Thoracic aorta (tissue), 2 donors: ENCODE data around the gene SCAF1. TPM values are rescaled to one million over a fixed set of nuclear protein-coding genes. Genes with fewer than 3 reads are reported as not detected.

Experiments
- ATAC-seq: fragments of 150-250 bp; one replicate; pipeline ENCODE4 v1.8.0; 2017; ENCODE audit warnings: low read depth; ENCODE audit not compliant: insufficient number of reproducible peaks, low FRiP score
- DNase-seq: peaks from one replicate; pipeline ENCODE4 v3.0.0-alpha.2; 2020; ENCODE audit warnings: low spot score
- H3K27ac ChIP-seq, 2 donors: fragments of 200-600 bp; sonication (generic); 1 replicate in 1 of 2; 2 replicates in 1 of 2; pipeline ENCODE4 v1.5.1; 2016; ENCODE audit warnings: mild to moderate bottlenecking in 2 of 2, moderate library complexity in 2 of 2
- H3K27me3 ChIP-seq: fragments of 200-600 bp; sonication (generic); replicated peaks from 2 replicates; pipeline ENCODE4 v1.6.0; 2016; ENCODE audit warnings: mild to moderate bottlenecking; ENCODE audit not compliant: insufficient read depth
- H3K36me3 ChIP-seq: fragments of 200-600 bp; sonication (generic); one replicate; pipeline ENCODE4 v1.5.1; 2016
- H3K4me1 ChIP-seq, 2 donors: fragments of 200-600 bp; sonication (generic); 1 replicate in 1 of 2; 2 replicates in 1 of 2; pipeline versions ENCODE4 v1.5.1 to v1.6.0; 2016; ENCODE audit warnings: low read depth in 2 of 2, mild to moderate bottlenecking in 1 of 2; ENCODE audit not compliant: control insufficient read depth in 1 of 2
- H3K4me3 ChIP-seq: fragments of 200-600 bp; sonication (generic); 2 replicates; pipeline ENCODE4 v1.5.1; 2016; ENCODE audit warnings: mild to moderate bottlenecking
- H3K9me3 ChIP-seq: fragments of 200-600 bp; sonication (generic); 2 replicates; pipeline ENCODE4 v1.5.1; 2016
- total RNA-seq, 2 donors: library from RNA; depleted of rRNA; stranded (reverse); fragments of >200 nt; gene quantifications; one replicate each; pipeline versions ENCODE4 v1.1.0 to v1.2.3, GENCODE V29; 2016
- TF ChIP-seq, protein P1 (sequence below): fragments of 200-600 bp; sonication (generic); IDR thresholded peaks from one replicate; pipeline ENCODE4 v1.5.1; 2019; ENCODE audit warnings: antibody characterized with exemption

SCAF1 gene
- total RNA-seq, 2 donors from 2014 or later: 27.3 to 30.6 TPM

GRCh38 chr19:49605605-49606004 lies 36.4 kb upstream of the SCAF1 start:
- H3K9me3 ChIP-seq: no peaks in the 10 kb centered on the region
- DNase-seq (no peak), ATAC-seq (no peak)
- H3K4me3 ChIP-seq: no peak overlapping the region
- no peaks in the 10 kb centered on the region for H3K4me1 ChIP-seq
- H3K36me3 ChIP-seq: peaks cover 60% of the 10 kb centered on the region
- no peaks in the 10 kb centered on the region for H3K27me3 ChIP-seq
- H3K27ac ChIP-seq: no peak overlapping the region
- TF ChIP-seq, protein P1, sequence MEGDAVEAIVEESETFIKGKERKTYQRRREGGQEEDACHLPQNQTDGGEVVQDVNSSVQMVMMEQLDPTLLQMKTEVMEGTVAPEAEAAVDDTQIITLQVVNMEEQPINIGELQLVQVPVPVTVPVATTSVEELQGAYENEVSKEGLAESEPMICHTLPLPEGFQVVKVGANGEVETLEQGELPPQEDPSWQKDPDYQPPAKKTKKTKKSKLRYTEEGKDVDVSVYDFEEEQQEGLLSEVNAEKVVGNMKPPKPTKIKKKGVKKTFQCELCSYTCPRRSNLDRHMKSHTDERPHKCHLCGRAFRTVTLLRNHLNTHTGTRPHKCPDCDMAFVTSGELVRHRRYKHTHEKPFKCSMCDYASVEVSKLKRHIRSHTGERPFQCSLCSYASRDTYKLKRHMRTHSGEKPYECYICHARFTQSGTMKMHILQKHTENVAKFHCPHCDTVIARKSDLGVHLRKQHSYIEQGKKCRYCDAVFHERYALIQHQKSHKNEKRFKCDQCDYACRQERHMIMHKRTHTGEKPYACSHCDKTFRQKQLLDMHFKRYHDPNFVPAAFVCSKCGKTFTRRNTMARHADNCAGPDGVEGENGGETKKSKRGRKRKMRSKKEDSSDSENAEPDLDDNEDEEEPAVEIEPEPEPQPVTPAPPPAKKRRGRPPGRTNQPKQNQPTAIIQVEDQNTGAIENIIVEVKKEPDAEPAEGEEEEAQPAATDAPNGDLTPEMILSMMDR: no peak

- H3K4me1 ChIP-seq: peaks cover 0 to 3% of the 10 kb centered on the region in 2 donors
- H3K4me3 ChIP-seq: no peak overlapping the region
- ATAC-seq: no peak
- TF ChIP-seq, protein P1: no peak
- H3K27ac ChIP-seq: no peak overlapping the region
- peaks cover 42% of the 10 kb centered on the region for H3K36me3 ChIP-seq
- H3K9me3 ChIP-seq: no peaks in the 10 kb centered on the region
- DNase-seq: no peak
- H3K27me3 ChIP-seq: no peaks in the 10 kb centered on the region
Measured at GRCh38 chr19:49609499-49610092, 32.4 kb upstream of the SCAF1 start.

- TF ChIP-seq, protein P1: no peak
- Histone ChIP-seq H3K27ac (no peak overlapping the region), H3K9me3 (no peaks in the 10 kb centered on the region), H3K36me3 (peaks cover 43% of the 10 kb centered on the region), H3K27me3 (no peaks in the 10 kb centered on the region), H3K4me1 (peaks cover 0 to 3% of the 10 kb centered on the region in 2 donors), H3K4me3 (no peak overlapping the region)
- ATAC-seq (no peak), DNase-seq (no peak)
Measured at GRCh38 chr19:49613374-49613773, 28.6 kb upstream of the SCAF1 start.

DNA sequence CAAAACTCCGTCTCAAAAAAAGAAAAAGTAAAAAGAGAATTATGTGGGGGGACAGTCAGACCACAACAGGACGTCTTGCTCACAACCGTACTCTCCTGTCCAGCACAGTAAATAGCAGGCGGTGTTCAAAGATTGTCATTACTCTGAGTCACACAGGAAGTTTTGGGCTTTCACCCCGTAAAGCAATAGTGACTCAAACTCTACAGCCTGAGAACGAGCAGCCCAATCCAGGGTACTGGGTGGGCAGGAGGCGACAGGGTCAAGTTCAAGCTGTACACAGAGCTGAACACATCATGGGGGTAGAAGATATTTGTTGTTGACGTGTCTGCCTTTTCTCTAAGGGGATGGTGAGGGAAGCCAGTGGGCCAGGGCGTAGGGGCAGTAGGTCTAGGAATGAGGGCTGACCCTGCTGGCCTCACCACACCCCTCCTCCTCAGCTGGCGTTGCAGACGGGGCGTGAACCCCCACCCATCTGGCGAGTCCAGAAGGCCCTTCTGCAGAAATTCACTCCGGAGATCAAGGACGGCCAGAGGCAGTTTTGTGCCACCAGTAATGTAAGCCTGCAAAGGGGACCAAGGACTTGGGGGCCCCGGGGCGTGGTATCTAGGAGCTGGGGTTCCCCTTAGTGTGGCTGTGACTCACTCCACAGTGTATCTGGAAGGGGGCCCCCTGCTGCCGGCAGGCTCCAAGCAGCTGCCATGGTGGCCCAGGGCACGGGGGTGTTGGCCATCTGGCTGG lies 27.7 kb upstream of the SCAF1 start:
- no peaks in the 10 kb centered on the region for H3K27me3 ChIP-seq
- peaks cover 44% of the 10 kb centered on the region for H3K36me3 ChIP-seq
- H3K9me3 ChIP-seq: no peaks in the 10 kb centered on the region
- H3K4me1 ChIP-seq: peaks cover 0 to 3% of the 10 kb centered on the region in 2 donors
- no peak for ATAC-seq
- TF ChIP-seq, protein P1: no peak
- no peak overlapping the region for H3K4me3 ChIP-seq
- DNase-seq: no peak
- no peak overlapping the region for H3K27ac ChIP-seq

- H3K4me1 ChIP-seq: peaks cover 0 to 3% of the 10 kb centered on the region in 2 donors
- ATAC-seq: no peak
- TF ChIP-seq, protein P1: no peak
- no peaks in the 10 kb centered on the region for H3K27me3 ChIP-seq
- no peaks in the 10 kb centered on the region for H3K9me3 ChIP-seq
- DNase-seq: no peak
- H3K27ac ChIP-seq: no peak overlapping the region
- no peak overlapping the region for H3K4me3 ChIP-seq
- H3K36me3 ChIP-seq: peaks cover 48% of the 10 kb centered on the region
Measured at GRCh38 chr19:49615861-49616260, 26.1 kb upstream of the SCAF1 start.
